Neural crest cell (in vitro differentiated cells): ENCODE measurements around the gene CCDC141. TPM values are rescaled to one million over a fixed set of nuclear protein-coding genes. Genes with fewer than 3 reads are reported as not detected.

ENCODE experiments used
- DNase-seq: peaks from one replicate; pipeline ENCODE4 v3.0.0; 2021; ENCODE audit warnings: low read depth, mixed read lengths, low spot score
- H3K27ac Mint-ChIP-seq: one replicate; pipeline ENCODE4 v1.8.0; 2021; ENCODE audit warnings: mild to moderate bottlenecking, mixed read lengths; ENCODE audit not compliant: unreplicated experiment
- H3K27me3 Mint-ChIP-seq: 2 replicates; pipeline ENCODE4 v1.8.0; 2021; ENCODE audit warnings: low read depth, mild to moderate bottlenecking, mixed read lengths
- H3K36me3 Mint-ChIP-seq: 2 replicates; pipeline ENCODE4 v1.8.0; 2021; ENCODE audit warnings: low read depth, mild to moderate bottlenecking, mixed read lengths
- H3K4me1 Mint-ChIP-seq: 2 replicates; pipeline ENCODE4 v1.8.0; 2021; ENCODE audit warnings: mixed read lengths
- H3K4me3 Mint-ChIP-seq: one replicate; pipeline ENCODE4 v1.8.0; 2021; ENCODE audit warnings: mild to moderate bottlenecking, mixed read lengths
- H3K9me3 Mint-ChIP-seq: 2 replicates; pipeline ENCODE4 v1.8.0; 2021; ENCODE audit warnings: mixed read lengths
- total RNA-seq: library from RNA; stranded (reverse); gene quantifications from 2 replicates; pipeline ENCODE4 v1.2.1, GENCODE V29; 2021
- TF ChIP-seq, protein P1 (sequence below): fragments of 200-600 bp; sonication (generic); conservative IDR thresholded peaks from 2 replicates; pipeline ENCODE4 v1.5.0; 2021; ENCODE audit warnings: antibody characterized with exemption, mild to moderate bottlenecking

CCDC141 gene
- total RNA-seq, 1 donor from 2014 or later = not detected

DNA sequence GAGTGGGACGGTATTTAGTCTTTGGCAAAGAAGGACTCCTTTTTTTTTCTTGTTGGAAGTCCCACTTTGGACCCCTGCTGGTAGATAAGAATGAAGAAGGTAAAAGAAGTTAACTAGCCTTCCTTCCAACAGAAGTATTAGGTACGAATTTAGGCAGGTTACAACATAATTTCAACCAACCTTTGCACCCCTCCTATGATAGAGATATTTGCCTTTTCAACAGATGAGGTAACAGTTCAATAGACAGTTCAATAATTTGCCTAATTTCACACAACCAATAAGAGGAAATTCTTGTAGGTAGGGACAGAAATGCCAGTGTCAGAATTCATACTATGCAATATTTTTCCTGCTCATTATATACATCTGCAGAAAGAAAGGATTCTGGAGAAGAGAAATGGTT lies 100.8 kb downstream of the CCDC141 start:
- Mint-ChIP-seq H3K27me3 (no peaks in the 10 kb centered on the region), H3K4me3 (no peak overlapping the region), H3K36me3 (no peaks in the 10 kb centered on the region), H3K27ac (no peak overlapping the region), H3K4me1 (no peaks in the 10 kb centered on the region), H3K9me3 (no peaks in the 10 kb centered on the region)
- TF ChIP-seq, protein P1, sequence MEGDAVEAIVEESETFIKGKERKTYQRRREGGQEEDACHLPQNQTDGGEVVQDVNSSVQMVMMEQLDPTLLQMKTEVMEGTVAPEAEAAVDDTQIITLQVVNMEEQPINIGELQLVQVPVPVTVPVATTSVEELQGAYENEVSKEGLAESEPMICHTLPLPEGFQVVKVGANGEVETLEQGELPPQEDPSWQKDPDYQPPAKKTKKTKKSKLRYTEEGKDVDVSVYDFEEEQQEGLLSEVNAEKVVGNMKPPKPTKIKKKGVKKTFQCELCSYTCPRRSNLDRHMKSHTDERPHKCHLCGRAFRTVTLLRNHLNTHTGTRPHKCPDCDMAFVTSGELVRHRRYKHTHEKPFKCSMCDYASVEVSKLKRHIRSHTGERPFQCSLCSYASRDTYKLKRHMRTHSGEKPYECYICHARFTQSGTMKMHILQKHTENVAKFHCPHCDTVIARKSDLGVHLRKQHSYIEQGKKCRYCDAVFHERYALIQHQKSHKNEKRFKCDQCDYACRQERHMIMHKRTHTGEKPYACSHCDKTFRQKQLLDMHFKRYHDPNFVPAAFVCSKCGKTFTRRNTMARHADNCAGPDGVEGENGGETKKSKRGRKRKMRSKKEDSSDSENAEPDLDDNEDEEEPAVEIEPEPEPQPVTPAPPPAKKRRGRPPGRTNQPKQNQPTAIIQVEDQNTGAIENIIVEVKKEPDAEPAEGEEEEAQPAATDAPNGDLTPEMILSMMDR = no peak
- DNase-seq = no peak

- Mint-ChIP-seq H3K9me3 (no peaks in the 10 kb centered on the region), H3K4me3 (no peak overlapping the region), H3K27ac (no peak overlapping the region), H3K27me3 (no peaks in the 10 kb centered on the region), H3K4me1 (no peaks in the 10 kb centered on the region), H3K36me3 (no peaks in the 10 kb centered on the region)
- TF ChIP-seq, protein P1 = no peak
- DNase-seq = no peak
These were observed 102.9 kb downstream of the CCDC141 start for GRCh38 chr2:178947006-178947405.

DNA sequence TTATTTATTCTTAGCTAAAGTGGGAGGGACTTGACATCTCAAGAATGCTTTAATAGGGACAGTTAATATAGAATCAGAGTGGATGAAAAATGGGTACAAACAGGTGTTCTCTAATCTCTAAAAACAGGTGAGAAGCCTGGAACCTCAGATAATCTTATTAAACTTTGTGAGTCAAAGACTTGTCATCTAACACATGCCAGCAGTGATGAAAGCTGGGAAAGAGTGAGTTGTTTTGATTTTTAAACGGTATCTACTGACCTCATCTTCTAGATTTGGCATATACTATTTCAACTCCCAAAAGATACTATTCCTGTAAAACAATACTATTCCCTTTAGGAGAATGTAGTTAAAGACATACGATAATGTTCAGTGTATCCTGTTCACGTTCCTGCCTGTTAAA lies 103.4 kb downstream of the CCDC141 start:
- Mint-ChIP-seq H3K4me1 (no peaks in the 10 kb centered on the region), H3K27me3 (no peaks in the 10 kb centered on the region), H3K9me3 (no peaks in the 10 kb centered on the region), H3K4me3 (no peak overlapping the region), H3K36me3 (no peaks in the 10 kb centered on the region), H3K27ac (no peak overlapping the region)
- DNase-seq = no peak
- TF ChIP-seq, protein P1 = no peak

DNA sequence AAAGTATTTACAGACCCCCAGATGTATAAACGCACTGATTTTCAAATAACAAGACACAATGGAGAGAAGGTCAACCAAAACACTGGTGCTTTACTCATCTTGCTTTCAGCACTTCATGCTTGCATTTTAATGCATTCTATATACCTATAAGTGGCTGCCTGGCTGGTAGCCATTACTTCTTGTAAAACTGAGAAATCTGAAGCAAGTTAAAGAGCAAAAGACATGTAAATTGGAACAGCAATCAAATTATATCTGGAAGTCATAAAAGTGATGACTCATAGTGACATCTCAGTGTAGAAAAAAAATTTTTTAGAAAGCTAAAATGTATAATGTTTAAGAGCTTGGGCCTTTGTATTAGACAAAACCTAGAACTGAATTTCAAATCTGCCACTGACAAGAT lies 106.2 kb downstream of the CCDC141 start:
- no peaks in the 10 kb centered on the region for H3K9me3 Mint-ChIP-seq
- no peaks in the 10 kb centered on the region for H3K4me1 Mint-ChIP-seq
- no peak for DNase-seq
- H3K27me3 Mint-ChIP-seq = no peaks in the 10 kb centered on the region
- TF ChIP-seq, protein P1 = no peak
- H3K36me3 Mint-ChIP-seq = no peaks in the 10 kb centered on the region
- H3K4me3 Mint-ChIP-seq = no peak overlapping the region
- H3K27ac Mint-ChIP-seq = no peak overlapping the region

- Mint-ChIP-seq H3K36me3 (peaks cover 5% of the 10 kb centered on the region), H3K4me3 (no peak overlapping the region), H3K4me1 (no peaks in the 10 kb centered on the region), H3K27ac (no peak overlapping the region), H3K9me3 (peaks cover 26% of the 10 kb centered on the region), H3K27me3 (peaks cover 2% of the 10 kb centered on the region)
- no peak for DNase-seq
- TF ChIP-seq, protein P1 = no peak
These were observed 115.4 kb downstream of the CCDC141 start for GRCh38 chr2:178934571-178934970.

- TF ChIP-seq, protein P1 = no peak
- Mint-ChIP-seq H3K27ac (no peak overlapping the region), H3K36me3 (peaks cover 5% of the 10 kb centered on the region), H3K27me3 (peaks cover 2% of the 10 kb centered on the region), H3K4me1 (no peaks in the 10 kb centered on the region), H3K9me3 (peaks cover 26% of the 10 kb centered on the region), H3K4me3 (no peak overlapping the region)
- DNase-seq = no peak
These were observed 116.4 kb downstream of the CCDC141 start for GRCh38 chr2:178933493-178933892.
